ENCODE measurements around the gene DSG4.

DSG4 gene

GRCh38 chr18:31393286-31393685, 16.7 kb downstream of the DSG4 start:
- H3K9me3 ChIP-seq (ENCODE audit: low read length) = no peaks in the 10 kb centered on the region
- no peaks in the 10 kb centered on the region for H3K4me1 ChIP-seq (ENCODE audit: insufficient read depth, low read length)
- no peak overlapping the region for H3K4me3 ChIP-seq (ENCODE audit: low read length)
- no peaks in the 10 kb centered on the region for H3K36me3 ChIP-seq (ENCODE audit: insufficient read depth, low read length)
- H2AFZ ChIP-seq (ENCODE audit: low read depth, low read length) = no peak overlapping the region
- H3K27me3 ChIP-seq (ENCODE audit: insufficient read depth, low read length) = no peaks in the 10 kb centered on the region

GRCh38 chr18:31396796-31397612, 20.4 kb downstream of the DSG4 start:
- Histone ChIP-seq H3K9me3 (ENCODE audit: low read length) (no peaks in the 10 kb centered on the region), H2AFZ (ENCODE audit: low read depth, low read length) (no peak overlapping the region), H3K27me3 (ENCODE audit: insufficient read depth, low read length) (no peaks in the 10 kb centered on the region), H3K4me1 (ENCODE audit: insufficient read depth, low read length) (no peaks in the 10 kb centered on the region), H3K36me3 (ENCODE audit: insufficient read depth, low read length) (no peaks in the 10 kb centered on the region), H3K4me3 (ENCODE audit: low read length) (no peak overlapping the region)

GRCh38 chr18:31398191-31398590, 21.6 kb downstream of the DSG4 start:
- Histone ChIP-seq H2AFZ (ENCODE audit: low read depth, low read length) (no peak overlapping the region), H3K4me1 (ENCODE audit: insufficient read depth, low read length) (no peaks in the 10 kb centered on the region), H3K4me3 (ENCODE audit: low read length) (no peak overlapping the region), H3K27me3 (ENCODE audit: insufficient read depth, low read length) (no peaks in the 10 kb centered on the region), H3K9me3 (ENCODE audit: low read length) (no peaks in the 10 kb centered on the region), H3K36me3 (ENCODE audit: insufficient read depth, low read length) (no peaks in the 10 kb centered on the region)

- H3K27me3 ChIP-seq (ENCODE audit: insufficient read depth, low read length) = no peaks in the 10 kb centered on the region
- no peak overlapping the region for H2AFZ ChIP-seq (ENCODE audit: low read depth, low read length)
- no peak overlapping the region for H3K4me3 ChIP-seq (ENCODE audit: low read length)
- no peaks in the 10 kb centered on the region for H3K4me1 ChIP-seq (ENCODE audit: insufficient read depth, low read length)
- H3K9me3 ChIP-seq (ENCODE audit: low read length) = no peaks in the 10 kb centered on the region
- H3K36me3 ChIP-seq (ENCODE audit: insufficient read depth, low read length) = no peaks in the 10 kb centered on the region
Measured at GRCh38 chr18:31399306-31400032, 22.9 kb downstream of the DSG4 start.

- H3K9me3 ChIP-seq (ENCODE audit: low read length) = no peaks in the 10 kb centered on the region
- H3K27me3 ChIP-seq (ENCODE audit: insufficient read depth, low read length) = no peaks in the 10 kb centered on the region
- no peaks in the 10 kb centered on the region for H3K36me3 ChIP-seq (ENCODE audit: insufficient read depth, low read length)
- H3K4me3 ChIP-seq (ENCODE audit: low read length) = no peak overlapping the region
- H2AFZ ChIP-seq (ENCODE audit: low read depth, low read length) = no peak overlapping the region
- no peaks in the 10 kb centered on the region for H3K4me1 ChIP-seq (ENCODE audit: insufficient read depth, low read length)
Measured at GRCh38 chr18:31401156-31402025, 24.8 kb downstream of the DSG4 start.

GRCh38 chr18:31402026-31402373, 25.4 kb downstream of the DSG4 start:
- H3K36me3 ChIP-seq (ENCODE audit: insufficient read depth, low read length) = no peaks in the 10 kb centered on the region
- no peaks in the 10 kb centered on the region for H3K4me1 ChIP-seq (ENCODE audit: insufficient read depth, low read length)
- H3K27me3 ChIP-seq (ENCODE audit: insufficient read depth, low read length) = no peaks in the 10 kb centered on the region
- H2AFZ ChIP-seq (ENCODE audit: low read depth, low read length) = no peak overlapping the region
- no peak overlapping the region for H3K4me3 ChIP-seq (ENCODE audit: low read length)
- no peaks in the 10 kb centered on the region for H3K9me3 ChIP-seq (ENCODE audit: low read length)

GRCh38 chr18:31403409-31403808, 26.8 kb downstream of the DSG4 start:
- Histone ChIP-seq H3K4me3 (ENCODE audit: low read length) (no peak overlapping the region), H3K4me1 (ENCODE audit: insufficient read depth, low read length) (no peaks in the 10 kb centered on the region), H3K36me3 (ENCODE audit: insufficient read depth, low read length) (no peaks in the 10 kb centered on the region), H3K9me3 (ENCODE audit: low read length) (no peaks in the 10 kb centered on the region), H2AFZ (ENCODE audit: low read depth, low read length) (no peak overlapping the region), H3K27me3 (ENCODE audit: insufficient read depth, low read length) (no peaks in the 10 kb centered on the region)

- no peaks in the 10 kb centered on the region for H3K27me3 ChIP-seq (ENCODE audit: insufficient read depth, low read length)
Measured at GRCh38 chr18:31407649-31408048, 31.1 kb downstream of the DSG4 start.

GRCh38 chr18:31409276-31409675, 32.7 kb downstream of the DSG4 start:
- Histone ChIP-seq H3K36me3 (ENCODE audit: insufficient read depth, low read length) (no peaks in the 10 kb centered on the region), H3K9me3 (ENCODE audit: low read length) (no peaks in the 10 kb centered on the region), H3K4me3 (ENCODE audit: low read length) (no peak overlapping the region), H3K4me1 (ENCODE audit: insufficient read depth, low read length) (no peaks in the 10 kb centered on the region), H3K27me3 (ENCODE audit: insufficient read depth, low read length) (no peaks in the 10 kb centered on the region), H2AFZ (ENCODE audit: low read depth, low read length) (no peak overlapping the region)

More at GRCh38 chr18:31407649-31408048, 31.1 kb downstream of the DSG4 start:
- H3K4me3 ChIP-seq (ENCODE audit: low read length) = no peak overlapping the region
- no peaks in the 10 kb centered on the region for H3K9me3 ChIP-seq (ENCODE audit: low read length)
- H2AFZ ChIP-seq (ENCODE audit: low read depth, low read length) = no peak overlapping the region
- no peaks in the 10 kb centered on the region for H3K36me3 ChIP-seq (ENCODE audit: insufficient read depth, low read length)
- H3K4me1 ChIP-seq (ENCODE audit: insufficient read depth, low read length) = no peaks in the 10 kb centered on the region

- Histone ChIP-seq H3K4me1 (ENCODE audit: insufficient read depth, low read length) (no peaks in the 10 kb centered on the region), H2AFZ (ENCODE audit: low read depth, low read length) (no peak overlapping the region), H3K4me3 (ENCODE audit: low read length) (no peak overlapping the region), H3K36me3 (ENCODE audit: insufficient read depth, low read length) (no peaks in the 10 kb centered on the region), H3K27me3 (ENCODE audit: insufficient read depth, low read length) (no peaks in the 10 kb centered on the region), H3K9me3 (ENCODE audit: low read length) (no peaks in the 10 kb centered on the region)
Measured at GRCh38 chr18:31410716-31411483, 34.3 kb downstream of the DSG4 start.

GRCh38 chr18:31413137-31413536, 36.6 kb downstream of the DSG4 start:
- no peak overlapping the region for H3K4me3 ChIP-seq (ENCODE audit: low read length)
- no peaks in the 10 kb centered on the region for H3K4me1 ChIP-seq (ENCODE audit: insufficient read depth, low read length)
- no peaks in the 10 kb centered on the region for H3K27me3 ChIP-seq (ENCODE audit: insufficient read depth, low read length)
- no peaks in the 10 kb centered on the region for H3K9me3 ChIP-seq (ENCODE audit: low read length)
- H2AFZ ChIP-seq (ENCODE audit: low read depth, low read length) = no peak overlapping the region
- no peaks in the 10 kb centered on the region for H3K36me3 ChIP-seq (ENCODE audit: insufficient read depth, low read length)

GRCh38 chr18:31417850-31418249, 41.3 kb downstream of the DSG4 start:
- no peaks in the 10 kb centered on the region for H3K9me3 ChIP-seq (ENCODE audit: low read length)
- H3K4me3 ChIP-seq (ENCODE audit: low read length) = no peak overlapping the region
- H3K27me3 ChIP-seq (ENCODE audit: insufficient read depth, low read length) = no peaks in the 10 kb centered on the region
- H3K4me1 ChIP-seq (ENCODE audit: insufficient read depth, low read length) = no peaks in the 10 kb centered on the region
- no peaks in the 10 kb centered on the region for H3K36me3 ChIP-seq (ENCODE audit: insufficient read depth, low read length)
- no peak overlapping the region for H2AFZ ChIP-seq (ENCODE audit: low read depth, low read length)

Measured in neuron (in vitro differentiated cells).